ENCODE results near the gene MISP.

- TF ChIP-seq, protein P1, sequence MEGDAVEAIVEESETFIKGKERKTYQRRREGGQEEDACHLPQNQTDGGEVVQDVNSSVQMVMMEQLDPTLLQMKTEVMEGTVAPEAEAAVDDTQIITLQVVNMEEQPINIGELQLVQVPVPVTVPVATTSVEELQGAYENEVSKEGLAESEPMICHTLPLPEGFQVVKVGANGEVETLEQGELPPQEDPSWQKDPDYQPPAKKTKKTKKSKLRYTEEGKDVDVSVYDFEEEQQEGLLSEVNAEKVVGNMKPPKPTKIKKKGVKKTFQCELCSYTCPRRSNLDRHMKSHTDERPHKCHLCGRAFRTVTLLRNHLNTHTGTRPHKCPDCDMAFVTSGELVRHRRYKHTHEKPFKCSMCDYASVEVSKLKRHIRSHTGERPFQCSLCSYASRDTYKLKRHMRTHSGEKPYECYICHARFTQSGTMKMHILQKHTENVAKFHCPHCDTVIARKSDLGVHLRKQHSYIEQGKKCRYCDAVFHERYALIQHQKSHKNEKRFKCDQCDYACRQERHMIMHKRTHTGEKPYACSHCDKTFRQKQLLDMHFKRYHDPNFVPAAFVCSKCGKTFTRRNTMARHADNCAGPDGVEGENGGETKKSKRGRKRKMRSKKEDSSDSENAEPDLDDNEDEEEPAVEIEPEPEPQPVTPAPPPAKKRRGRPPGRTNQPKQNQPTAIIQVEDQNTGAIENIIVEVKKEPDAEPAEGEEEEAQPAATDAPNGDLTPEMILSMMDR (IDR thresholded peaks at IDR 0.05), result no peak
- TF ChIP-seq POLR2AphosphoS5 (IDR thresholded peaks at IDR 0.05) (no peak), POLR2A (IDR thresholded peaks at IDR 0.05) (no peak), EP300 (IDR thresholded peaks at IDR 0.05; ENCODE audit: low read depth) (no peak)
These were observed 42.9 kb downstream of the MISP start for GRCh38 chr19:793806-794205.

All from transverse colon (tissue), 4 donors.